Measurements from ENCODE around the gene ACOT2.

GRCh38 chr14:73553845-73554244 lies 15.2 kb upstream of the ACOT2 start:
- no peak for TF ChIP-seq CTCF (IDR thresholded peaks at IDR 0.05)
- TF ChIP-seq EP300 (IDR thresholded peaks at IDR 0.05; ENCODE audit: low read depth): no peak

All from transverse colon (tissue), 3 donors.